BLaER1 treated with 17β-estradiol and CSF1 and Interleukin-3, amounts not matched to agents 10 nM and 100 nM (cell line): ENCODE measurements around the gene GRK4.
"Not testable (repeated sequence)": the region's sequence is repeated elsewhere in the genome, so short reads cannot be mapped to it uniquely, and the experiment has no call there.

Experiments
- H3K27ac ChIP-seq, 11 experiments: shearing (Covaris generic); formaldehyde crosslinking; 2 replicates each; pipeline ENCODE4 v1.8.1; 2022
- H3K27me3 ChIP-seq, 11 experiments: shearing (Covaris generic); formaldehyde crosslinking; 2 replicates each; pipeline ENCODE4 v1.8.1; 2022
- H3K36me3 ChIP-seq, 11 experiments: shearing (Covaris generic); formaldehyde crosslinking; 2 replicates each; pipeline ENCODE4 v1.8.1; 2022
- H3K4me1 ChIP-seq, 10 experiments: shearing (Covaris generic); formaldehyde crosslinking; 2 replicates each; pipeline ENCODE4 v1.8.1; 2022
- H3K4me2 ChIP-seq, 11 experiments: shearing (Covaris generic); formaldehyde crosslinking; 2 replicates each; pipeline ENCODE4 v1.8.1; 2022
- H3K4me3 ChIP-seq, 10 experiments: shearing (Covaris generic); formaldehyde crosslinking; 2 replicates each; pipeline ENCODE4 v1.8.1; 2022
- H3K9ac ChIP-seq, 11 experiments: shearing (Covaris generic); formaldehyde crosslinking; 2 replicates each; pipeline ENCODE4 v1.8.1; 2022
- H3K9me3 ChIP-seq, 11 experiments: shearing (Covaris generic); formaldehyde crosslinking; replicated peaks in 1 of 11; 2 replicates each; pipeline ENCODE4 v1.8.1; 2022
- H4K20me1 ChIP-seq, 11 experiments: shearing (Covaris generic); formaldehyde crosslinking; 2 replicates each; pipeline ENCODE4 v1.8.1; 2022
- Cebpa-rat ChIP-seq, 11 experiments: shearing (Covaris generic); IDR thresholded peaks; 2 replicates each; pipeline ENCODE4 v1.8.1; 2022

Gene GRK4

GRCh38 chr4:2958446-2958845 is 4.9 kb upstream of the GRK4 start:
- H3K36me3 ChIP-seq, result peaks cover 53 to 74% (median 68%) of the 10 kb centered on the region in 11 experiments
- no peak overlapping the region for H3K4me3 ChIP-seq
- no peak overlapping the region for H3K27ac ChIP-seq
- no peak for TF ChIP-seq Cebpa-rat (IDR thresholded peaks at IDR 0.05)
- H4K20me1 ChIP-seq, result peaks cover 59 to 88% (median 85%) of the 10 kb centered on the region in 11 experiments; a peak in 21 of 22 replicates
- no peaks in the 10 kb centered on the region for H3K27me3 ChIP-seq
- H3K4me2 ChIP-seq, result no peak overlapping the region; a peak in 1 of 22 replicates
- H3K9ac ChIP-seq, result no peak overlapping the region; a peak in 1 of 22 replicates
- peaks cover 8 to 17% (median 12%) of the 10 kb centered on the region in 10 experiments for H3K4me1 ChIP-seq
- no peaks in the 10 kb centered on the region for H3K9me3 ChIP-seq

- H3K4me2 ChIP-seq, H3K4me3 ChIP-seq, H3K9ac ChIP-seq, H3K9me3 ChIP-seq, H3K27me3 ChIP-seq, H3K27ac ChIP-seq: not testable (repeated sequence)
- H4K20me1 ChIP-seq, result peaks cover 41 to 74% (median 66%) of the 10 kb centered on the region in 11 experiments; a peak in 21 of 22 replicates
- peaks cover 35 to 54% (median 48%) of the 10 kb centered on the region in 11 experiments for H3K36me3 ChIP-seq
- peaks cover 22 to 24% (median 23%) of the 10 kb centered on the region in 10 experiments for H3K4me1 ChIP-seq
These were observed 2.9 kb upstream of the GRK4 start for GRCh38 chr4:2960450-2960849.

GRCh38 chr4:2961421-2961810 is 2.0 kb upstream of the GRK4 start:
- Histone ChIP-seq H3K9me3 (no peaks in the 10 kb centered on the region), H3K27ac (peak overlapping the region in 5 of 11 experiments; percentile 91 to 99 (median 94); a peak in 4 of 22 replicates), H3K27me3 (no peaks in the 10 kb centered on the region), H3K4me2 (peak overlapping the region; percentile 88 to 96 (median 94)), H3K4me3 (peak overlapping the region; percentile 70 to 93 (median 78)), H3K9ac (peak overlapping the region; percentile 86 to 99 (median 94)), H3K4me1 (peaks cover 23 to 28% (median 25%) of the 10 kb centered on the region in 10 experiments), H3K36me3 (peaks cover 25 to 44% (median 38%) of the 10 kb centered on the region in 11 experiments), H4K20me1 (peaks cover 38 to 64% (median 57%) of the 10 kb centered on the region in 11 experiments; a peak in 21 of 22 replicates)
- no peak for TF ChIP-seq Cebpa-rat (IDR thresholded peaks at IDR 0.05)

GRCh38 chr4:2961811-2962441 is 1.4 kb upstream of the GRK4 start:
- Histone ChIP-seq H3K4me3 (peak overlapping the region; percentile 70 to 93 (median 78)), H3K27me3 (no peaks in the 10 kb centered on the region), H3K27ac (peak overlapping the region in 9 of 11 experiments; percentile 85 to 99 (median 94); a peak in 17 of 22 replicates), H3K36me3 (peaks cover 20 to 39% (median 33%) of the 10 kb centered on the region in 11 experiments), H4K20me1 (peaks cover 38 to 59% (median 52%) of the 10 kb centered on the region in 11 experiments; a peak in 21 of 22 replicates), H3K4me2 (peak overlapping the region; percentile 88 to 96 (median 94)), H3K9me3 (no peaks in the 10 kb centered on the region), H3K9ac (peak overlapping the region; percentile 86 to 99 (median 94)), H3K4me1 (peaks cover 23 to 28% (median 25%) of the 10 kb centered on the region in 10 experiments)
- TF ChIP-seq Cebpa-rat (IDR thresholded peaks at IDR 0.05), result no peak

- no peaks in the 10 kb centered on the region for H3K9me3 ChIP-seq
- peak overlapping the region; percentile 88 to 96 (median 94) for H3K4me2 ChIP-seq
- no peaks in the 10 kb centered on the region for H3K27me3 ChIP-seq
- peaks cover 12 to 31% (median 26%) of the 10 kb centered on the region in 11 experiments for H3K36me3 ChIP-seq
- no peak for TF ChIP-seq Cebpa-rat (IDR thresholded peaks at IDR 0.05)
- peaks cover 23 to 28% (median 25%) of the 10 kb centered on the region in 10 experiments for H3K4me1 ChIP-seq
- H3K9ac ChIP-seq, result peak overlapping the region; percentile 86 to 99 (median 94)
- peak overlapping the region; percentile 70 to 93 (median 78) for H3K4me3 ChIP-seq
- peaks cover 32 to 52% (median 44%) of the 10 kb centered on the region in 11 experiments; a peak in 21 of 22 replicates for H4K20me1 ChIP-seq
- H3K27ac ChIP-seq, result peak overlapping the region; percentile 85 to 99 (median 93)
These were observed 677 bp upstream of the GRK4 start for GRCh38 chr4:2962614-2963174.

- H3K4me1 ChIP-seq, result peaks cover 23 to 28% (median 25%) of the 10 kb centered on the region in 10 experiments
- TF ChIP-seq Cebpa-rat (IDR thresholded peaks at IDR 0.05), result no peak
- H3K4me3 ChIP-seq, result peak overlapping the region; percentile 70 to 93 (median 78)
- H3K27me3 ChIP-seq, result no peaks in the 10 kb centered on the region
- H3K36me3 ChIP-seq, result peaks cover 0 to 18% (median 12%) of the 10 kb centered on the region in 11 experiments; a peak in 18 of 22 replicates
- peak overlapping the region; percentile 86 to 99 (median 94) for H3K9ac ChIP-seq
- H3K9me3 ChIP-seq, result no peaks in the 10 kb centered on the region
- H3K4me2 ChIP-seq, result peak overlapping the region; percentile 90 to 99 (median 96)
- H4K20me1 ChIP-seq, result peaks cover 20 to 38% (median 31%) of the 10 kb centered on the region in 11 experiments; a peak in 21 of 22 replicates
- H3K27ac ChIP-seq, result peak overlapping the region; percentile 42 to 99 (median 93); a peak in 21 of 22 replicates
These were observed 648 bp downstream of the GRK4 start for GRCh38 chr4:2963966-2964471.

GRCh38 chr4:2964706-2965258 is 1.4 kb downstream of the GRK4 start:
- Histone ChIP-seq H3K4me2 (peak overlapping the region; percentile 90 to 99 (median 96)), H3K36me3 (peaks cover 0 to 11% (median 6%) of the 10 kb centered on the region in 11 experiments; a peak in 11 of 22 replicates), H3K4me1 (peaks cover 23 to 28% (median 25%) of the 10 kb centered on the region in 10 experiments), H3K27me3 (no peaks in the 10 kb centered on the region), H3K9ac (peak overlapping the region; percentile 86 to 99 (median 94); a peak in 21 of 22 replicates), H3K4me3 (peak overlapping the region; percentile 70 to 93 (median 78)), H3K9me3 (no peaks in the 10 kb centered on the region), H4K20me1 (peaks cover 14 to 31% (median 23%) of the 10 kb centered on the region in 11 experiments; a peak in 21 of 22 replicates), H3K27ac (peak overlapping the region in 4 of 11 experiments; percentile 63 to 99 (median 94); a peak in 5 of 22 replicates)
- no peak for TF ChIP-seq Cebpa-rat (IDR thresholded peaks at IDR 0.05)

GRCh38 chr4:2965262-2965661 is 1.9 kb downstream of the GRK4 start:
- Histone ChIP-seq H3K9me3 (no peaks in the 10 kb centered on the region), H4K20me1 (peaks cover 10 to 26% (median 18%) of the 10 kb centered on the region in 11 experiments; a peak in 21 of 22 replicates), H3K27me3 (no peaks in the 10 kb centered on the region), H3K4me3 (peak overlapping the region in 4 of 10 experiments; percentile 70 to 89 (median 78); a peak in 5 of 20 replicates), H3K4me2 (peak overlapping the region; percentile 90 to 99 (median 96)), H3K4me1 (peaks cover 23 to 27% (median 25%) of the 10 kb centered on the region in 10 experiments), H3K27ac (no peak overlapping the region), H3K36me3 (peaks cover 0 to 7% (median 1%) of the 10 kb centered on the region in 11 experiments; a peak in 6 of 22 replicates), H3K9ac (peak overlapping the region in 9 of 11 experiments; percentile 86 to 99 (median 95); a peak in 11 of 22 replicates)
- TF ChIP-seq Cebpa-rat (IDR thresholded peaks at IDR 0.05), result no peak
